GM12864 (cell line): ENCODE results near the gene CPSF7.

Experiments
- DNase-seq: peaks from one replicate; pipeline ENCODE4 v3.0.0-alpha.2; 2011; ENCODE audit warnings: low read depth
- H3K4me3 ChIP-seq: 2 replicates; pipeline ENCODE4 v1.5.1; 2011; ENCODE audit warnings: mild to moderate bottlenecking, low read depth, low read length, control low read depth
- TF ChIP-seq, protein P1 (sequence below): IDR thresholded peaks from 2 replicates; pipeline ENCODE4 v1.5.1; 2011; ENCODE audit warnings: low read depth, mild to moderate bottlenecking, moderate library complexity, low read length, control low read depth, inconsistent platforms; ENCODE audit errors: missing control alignments

CPSF7 gene

GRCh38 chr11:61454520-61454919, 24.7 kb upstream of the CPSF7 start:
- TF ChIP-seq, protein P1, sequence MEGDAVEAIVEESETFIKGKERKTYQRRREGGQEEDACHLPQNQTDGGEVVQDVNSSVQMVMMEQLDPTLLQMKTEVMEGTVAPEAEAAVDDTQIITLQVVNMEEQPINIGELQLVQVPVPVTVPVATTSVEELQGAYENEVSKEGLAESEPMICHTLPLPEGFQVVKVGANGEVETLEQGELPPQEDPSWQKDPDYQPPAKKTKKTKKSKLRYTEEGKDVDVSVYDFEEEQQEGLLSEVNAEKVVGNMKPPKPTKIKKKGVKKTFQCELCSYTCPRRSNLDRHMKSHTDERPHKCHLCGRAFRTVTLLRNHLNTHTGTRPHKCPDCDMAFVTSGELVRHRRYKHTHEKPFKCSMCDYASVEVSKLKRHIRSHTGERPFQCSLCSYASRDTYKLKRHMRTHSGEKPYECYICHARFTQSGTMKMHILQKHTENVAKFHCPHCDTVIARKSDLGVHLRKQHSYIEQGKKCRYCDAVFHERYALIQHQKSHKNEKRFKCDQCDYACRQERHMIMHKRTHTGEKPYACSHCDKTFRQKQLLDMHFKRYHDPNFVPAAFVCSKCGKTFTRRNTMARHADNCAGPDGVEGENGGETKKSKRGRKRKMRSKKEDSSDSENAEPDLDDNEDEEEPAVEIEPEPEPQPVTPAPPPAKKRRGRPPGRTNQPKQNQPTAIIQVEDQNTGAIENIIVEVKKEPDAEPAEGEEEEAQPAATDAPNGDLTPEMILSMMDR: no peak
- no peak overlapping the region for H3K4me3 ChIP-seq
- DNase-seq: no peak

DNA sequence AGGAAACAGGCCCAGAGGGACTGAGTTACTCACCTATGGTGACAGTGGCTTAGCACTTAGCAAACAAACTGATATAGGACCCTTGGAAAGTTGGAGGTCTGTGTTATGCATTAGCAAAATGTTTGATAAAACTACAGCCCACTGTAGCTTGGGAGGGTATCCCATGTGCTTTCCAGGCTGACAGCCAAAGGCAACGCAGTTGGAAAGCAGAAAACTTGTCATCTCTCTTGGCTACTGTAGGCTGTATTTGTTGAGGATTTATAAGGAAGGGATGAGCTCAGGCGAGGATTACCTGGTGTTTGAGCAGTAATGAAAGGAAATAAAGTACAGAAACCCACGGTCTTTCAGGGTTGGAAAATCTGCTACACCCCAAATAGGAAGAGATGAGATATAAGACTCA, 23.9 kb upstream of the CPSF7 start:
- TF ChIP-seq, protein P1: no peak
- H3K4me3 ChIP-seq: no peak overlapping the region
- DNase-seq: no peak

DNA sequence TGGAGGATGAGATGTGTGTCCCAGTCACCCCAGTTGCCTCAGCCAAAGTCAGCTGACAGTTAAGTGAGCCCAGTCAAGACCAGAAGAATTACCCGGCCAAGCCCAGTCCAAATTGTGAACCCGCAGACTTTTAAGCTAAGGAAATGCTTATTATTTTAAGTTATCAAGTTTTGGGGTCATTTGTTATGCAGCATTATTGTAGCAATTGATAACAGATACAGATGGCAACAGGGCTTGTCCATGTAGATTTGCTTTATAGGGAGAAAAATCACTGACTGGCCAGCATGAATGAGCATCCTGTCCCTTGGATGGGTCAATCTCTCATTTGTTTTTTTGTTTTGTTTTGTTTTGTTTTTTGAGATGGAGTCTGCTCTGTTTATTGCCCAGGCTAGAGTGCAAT, 23.1 kb upstream of the CPSF7 start:
- H3K4me3 ChIP-seq: no peak overlapping the region
- TF ChIP-seq, protein P1: no peak
- DNase-seq: no peak

GRCh38 chr11:61448552-61448927, 18.8 kb upstream of the CPSF7 start:
- TF ChIP-seq, protein P1: no peak
- no peak for DNase-seq
- H3K4me3 ChIP-seq: no peak overlapping the region

GRCh38 chr11:61447601-61448551, 18.1 kb upstream of the CPSF7 start:
- no peak for DNase-seq
- TF ChIP-seq, protein P1: no peak
- H3K4me3 ChIP-seq: no peak overlapping the region

GRCh38 chr11:61446211-61446651, 16.5 kb upstream of the CPSF7 start:
- DNase-seq: peak; percentile 49
- TF ChIP-seq, protein P1: peak; percentile 89
- H3K4me3 ChIP-seq: no peak overlapping the region

- TF ChIP-seq, protein P1: no peak
- no peak for DNase-seq
- H3K4me3 ChIP-seq: no peak overlapping the region
Measured at GRCh38 chr11:61445516-61445915, 15.7 kb upstream of the CPSF7 start.
